Measurements from ENCODE around the gene BMPR1A.
"Not testable (repeated sequence)": the region's sequence is repeated elsewhere in the genome, so short reads cannot be mapped to it uniquely, and the experiment has no call there.

BMPR1A gene

GRCh38 chr10:86878983-86879713, 122.7 kb downstream of the BMPR1A start:
- DNase-seq (ENCODE audit: low read depth in 2 of 2), result no peak

GRCh38 chr10:86880971-86881370, 124.6 kb downstream of the BMPR1A start:
- no peak for DNase-seq (ENCODE audit: low read depth in 2 of 2)

GRCh38 chr10:86888585-86889381, 132.4 kb downstream of the BMPR1A start:
- DNase-seq (ENCODE audit: low read depth in 2 of 2), result no peak

DNA sequence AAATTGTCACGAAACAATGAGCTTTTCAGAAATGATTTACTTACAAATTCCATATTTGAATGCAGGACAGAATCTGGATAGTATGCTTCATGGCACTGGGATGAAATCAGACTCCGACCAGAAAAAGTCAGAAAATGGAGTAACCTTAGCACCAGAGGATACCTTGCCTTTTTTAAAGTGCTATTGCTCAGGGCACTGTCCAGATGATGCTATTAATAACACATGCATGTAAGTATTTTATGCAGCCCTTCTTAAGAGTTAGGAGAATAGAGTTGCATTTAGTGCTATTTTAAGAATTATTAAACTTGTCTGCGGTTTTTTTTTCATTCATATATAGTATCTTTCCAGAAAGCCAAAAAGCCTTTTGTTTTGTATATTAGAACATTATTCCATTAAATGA, 133.6 kb downstream of the BMPR1A start:
- no peak for DNase-seq (ENCODE audit: low read depth in 2 of 2)

- DNase-seq (ENCODE audit: low read depth in 2 of 2), result no peak
These were observed 142.1 kb downstream of the BMPR1A start for GRCh38 chr10:86898511-86898910.

DNA sequence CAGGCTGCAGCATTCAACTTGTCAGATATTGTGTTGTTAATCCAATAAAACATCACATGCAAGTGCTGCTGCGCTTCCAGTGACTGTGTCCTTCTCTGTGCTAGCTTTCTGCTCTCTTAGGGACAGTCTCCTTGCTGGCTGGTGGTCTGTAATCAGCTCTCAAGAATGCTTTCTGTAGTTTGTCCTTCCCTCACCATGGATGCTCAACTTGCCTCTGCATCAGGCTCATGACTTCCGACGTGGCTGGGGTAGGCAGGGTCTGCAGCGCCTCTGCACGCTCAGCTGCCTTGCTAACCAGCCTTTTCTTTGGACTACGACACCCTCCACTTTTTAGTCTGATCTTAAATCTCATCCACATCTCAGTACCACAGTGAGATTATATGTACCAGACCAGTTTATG, 142.7 kb downstream of the BMPR1A start:
- DNase-seq (ENCODE audit: low read depth in 2 of 2), result no peak

DNA sequence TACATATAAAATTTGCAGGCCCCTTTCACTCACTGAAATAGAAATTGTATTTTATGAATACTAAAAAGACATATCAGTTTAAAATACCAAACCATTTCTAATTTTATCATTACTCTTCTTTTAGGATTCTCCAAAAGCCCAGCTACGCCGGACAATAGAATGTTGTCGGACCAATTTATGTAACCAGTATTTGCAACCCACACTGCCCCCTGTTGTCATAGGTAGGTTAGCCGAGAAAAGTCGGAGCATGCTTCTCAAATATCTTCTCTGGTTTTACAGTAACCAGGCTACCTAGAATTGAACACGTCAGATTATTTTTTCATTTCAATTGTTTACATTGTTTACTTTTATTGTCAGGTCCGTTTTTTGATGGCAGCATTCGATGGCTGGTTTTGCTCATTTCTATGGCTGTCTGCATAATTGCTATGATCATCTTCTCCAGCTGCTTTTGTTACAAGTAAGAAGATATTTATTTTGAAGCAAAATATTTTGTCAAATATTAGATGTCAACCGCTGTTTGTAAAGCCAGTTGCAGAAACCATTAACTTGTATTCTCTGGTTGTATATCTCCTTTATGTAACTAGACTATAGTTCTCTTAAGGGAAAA, 143.4 kb downstream of the BMPR1A start:
- peak in 1 of 2 donors; percentile 11 for DNase-seq (ENCODE audit: low read depth in 2 of 2)

GRCh38 chr10:86900955-86901354, 144.5 kb downstream of the BMPR1A start:
- no peak for DNase-seq (ENCODE audit: low read depth in 2 of 2)

DNA sequence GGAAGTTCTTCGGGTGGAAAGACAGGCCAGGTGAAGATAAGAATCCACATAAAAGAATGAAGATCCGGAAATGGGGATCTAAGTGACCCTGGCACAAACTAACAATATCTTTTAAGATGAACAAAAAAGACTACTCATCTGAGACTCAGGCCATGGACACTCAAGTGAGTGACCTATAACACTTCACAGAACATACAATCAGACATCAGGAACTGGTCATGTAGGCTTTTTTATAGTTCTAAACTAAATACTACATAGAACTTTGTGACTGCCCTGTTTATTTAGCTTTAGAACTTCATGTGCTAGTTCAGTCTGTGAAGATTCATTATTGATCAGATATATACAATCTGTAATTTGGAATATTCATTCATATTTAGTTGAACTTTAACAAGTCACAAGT, 148.2 kb downstream of the BMPR1A start:
- DNase-seq (ENCODE audit: low read depth in 2 of 2), result no peak

DNA sequence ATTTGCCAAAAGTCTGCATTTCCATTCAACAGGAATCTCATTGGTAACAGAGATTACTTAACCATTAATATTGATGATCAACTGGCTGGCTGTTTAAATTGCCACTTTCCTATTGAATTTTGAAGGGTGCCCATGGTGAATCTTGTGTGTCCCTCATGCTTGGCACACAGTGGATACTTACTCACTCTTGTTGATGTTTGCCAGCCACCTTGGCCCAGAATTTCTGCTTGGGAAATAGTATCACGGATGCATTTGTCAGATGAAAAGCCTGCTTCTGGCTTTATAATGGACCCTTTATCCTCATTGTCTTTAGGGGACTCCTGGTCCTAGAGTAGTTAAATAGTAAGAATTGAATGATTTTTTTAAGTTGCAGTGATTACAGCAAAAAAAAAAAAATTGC, 149.0 kb downstream of the BMPR1A start:
- no peak for DNase-seq (ENCODE audit: low read depth in 2 of 2)

GRCh38 chr10:86914734-86915133, 158.3 kb downstream of the BMPR1A start:
- DNase-seq (ENCODE audit: low read depth in 2 of 2), result no peak

- DNase-seq (ENCODE audit: low read depth in 2 of 2), result no peak
These were observed 161.6 kb downstream of the BMPR1A start for GRCh38 chr10:86918022-86918471.

DNA sequence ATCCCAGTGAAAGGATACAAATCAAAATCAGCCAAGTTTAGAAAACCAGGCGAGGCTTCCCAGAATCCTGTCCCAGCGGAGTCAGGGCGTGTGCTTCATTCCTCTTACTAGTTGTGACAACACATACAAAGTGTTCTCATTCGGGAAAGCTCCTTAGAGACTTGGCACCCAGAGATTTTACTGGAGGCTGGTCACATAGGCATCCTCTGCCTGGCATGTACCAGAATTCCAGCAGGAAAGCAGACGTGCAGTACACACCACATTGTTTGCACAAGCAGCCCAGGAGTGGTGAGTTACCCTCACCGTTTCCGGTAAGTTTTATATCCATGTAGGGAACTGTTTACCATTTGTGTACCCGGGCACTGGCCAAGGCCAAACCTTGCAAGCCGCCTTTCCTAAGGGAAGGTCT, 166.1 kb downstream of the BMPR1A start:
- no peak for DNase-seq (ENCODE audit: low read depth in 2 of 2)

GRCh38 chr10:86929468-86930380, 173.3 kb downstream of the BMPR1A start:
- DNase-seq (ENCODE audit: low read depth in 2 of 2), result no peak

DNA sequence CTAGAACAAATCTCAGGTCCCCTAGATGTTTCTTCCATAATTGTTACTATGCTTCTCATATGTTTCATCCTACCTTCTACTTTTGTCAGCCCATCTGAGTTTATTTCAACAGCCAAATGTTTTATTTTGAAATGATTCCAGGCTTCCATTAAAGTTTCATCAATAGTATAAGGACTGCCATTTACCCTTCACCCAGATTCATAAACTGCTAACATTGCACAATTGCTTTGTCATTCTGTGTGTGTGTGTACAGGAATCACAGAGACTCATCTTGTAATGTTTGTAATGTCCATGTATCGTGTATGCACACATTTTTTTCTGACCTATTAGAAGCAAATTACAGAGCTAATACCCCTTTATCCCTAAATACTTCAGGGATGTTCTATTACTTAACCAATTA, 175.5 kb downstream of the BMPR1A start:
- DNase-seq (ENCODE audit: low read depth in 2 of 2), result no peak

GRCh38 chr10:86932674-86933073, 176.3 kb downstream of the BMPR1A start:
- no peak for DNase-seq (ENCODE audit: low read depth in 2 of 2)

DNA sequence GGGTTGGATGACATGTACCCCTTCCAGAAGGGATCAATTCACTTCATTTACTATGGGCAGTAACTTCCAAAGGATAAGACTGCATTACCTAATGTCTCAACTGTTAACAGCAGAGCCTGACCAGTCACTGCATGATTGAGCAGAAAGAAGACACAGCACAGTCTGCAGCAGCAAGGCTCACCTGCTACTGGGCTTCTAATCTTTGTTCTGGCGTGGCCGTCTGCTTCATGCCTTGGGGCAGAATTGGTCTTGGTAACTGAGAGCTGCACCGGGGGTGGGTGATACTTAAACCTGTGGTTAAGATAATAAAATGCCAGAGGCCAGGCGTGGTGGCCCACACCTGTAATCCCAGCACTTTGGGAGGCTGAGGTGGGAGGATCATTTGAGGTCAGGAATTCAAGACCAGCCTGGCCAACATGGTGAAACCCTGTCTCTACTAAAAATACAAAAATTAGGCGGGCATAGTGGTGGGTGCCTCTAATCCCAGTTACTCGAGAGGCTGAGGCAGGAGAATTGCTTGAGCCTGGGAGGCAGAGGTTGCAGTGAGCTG, 177.8 kb downstream of the BMPR1A start:
- not testable (repeated sequence) for DNase-seq (ENCODE audit: low read depth in 2 of 2)

DNA sequence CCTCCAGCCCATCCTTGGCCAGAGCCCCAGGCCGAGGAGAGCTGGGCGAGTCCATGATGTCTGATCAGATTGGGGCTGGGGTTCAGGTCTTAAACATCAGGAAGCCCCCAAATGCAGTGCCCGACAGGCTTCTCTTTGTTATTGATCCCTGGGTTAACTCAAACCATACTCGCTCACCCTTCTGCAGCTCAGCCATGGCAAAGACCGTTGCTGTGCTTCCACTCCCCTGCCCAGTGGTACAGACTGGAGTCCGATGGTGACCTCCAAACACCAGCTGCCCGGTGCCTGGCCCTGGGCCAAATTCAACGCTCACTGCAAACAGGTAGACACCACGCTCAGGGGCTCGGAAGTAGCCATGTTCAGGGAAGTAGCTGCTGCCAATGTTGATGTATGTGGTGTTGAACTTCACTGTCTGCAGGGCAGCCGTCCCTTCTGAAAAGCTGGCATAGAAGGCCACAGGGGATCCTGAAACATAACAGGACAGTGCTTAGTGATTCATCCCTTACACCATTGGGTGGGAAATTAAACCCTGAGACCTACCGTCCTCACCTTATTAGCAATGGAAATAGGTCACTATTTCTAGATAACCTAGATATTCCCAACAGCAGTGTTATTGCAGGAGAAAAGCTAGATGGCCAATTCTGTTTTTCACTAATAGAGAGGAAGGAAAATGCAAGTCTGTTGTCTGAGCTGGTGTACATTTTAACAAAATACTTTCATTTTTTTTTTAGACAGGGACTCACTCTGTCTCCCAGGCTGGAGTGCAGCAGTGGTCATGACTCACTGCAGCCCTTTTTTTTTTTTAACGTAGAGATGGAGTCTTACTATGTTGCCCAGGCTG, 180.5 kb downstream of the BMPR1A start:
- DNase-seq (ENCODE audit: low read depth in 2 of 2), result no peak

- DNase-seq (ENCODE audit: low read depth in 2 of 2), result no peak
These were observed 181.2 kb downstream of the BMPR1A start for GRCh38 chr10:86937502-86938154.

- DNase-seq (ENCODE audit: low read depth in 2 of 2), result no peak
These were observed 181.8 kb downstream of the BMPR1A start for GRCh38 chr10:86938260-86938659.

All from stimulated activated CD8-positive, alpha-beta memory T cell treated with anti-CD3 and anti-CD28 coated beads, Interleukin-7, amount 100 ng/mL, for 1 hour (primary cell).